AG04449 (cell line): ENCODE measurements around the gene SLC33A1.

Experiments
- CTCF ChIA-PET: fragments of 350-600 bp; formaldehyde crosslinking; extraction: SDS; loops from one replicate; lab custom pipeline; 2021; ENCODE audit warnings: antibody characterized with exemption; lab: Yijun Ruan, JAX
- POLR2A ChIA-PET: fragments of 400-600, 350-600 bp; formaldehyde crosslinking; extraction: SDS; loops from one replicate; lab custom pipeline; 2020; ENCODE audit warnings: antibody characterized with exemption, inconsistent platforms; lab: Yijun Ruan, JAX
- DNase-seq: peaks from one replicate; pipeline ENCODE4 v3.0.0-alpha.2; 2010; ENCODE audit warnings: low read depth, low spot score
- H3K4me3 ChIP-seq: 2 replicates; pipeline ENCODE4 v1.5.1; 2011; ENCODE audit warnings: low read depth, mild to moderate bottlenecking, control low read depth, low read length
- CTCF ChIP-seq: IDR thresholded peaks from one replicate; pipeline ENCODE4 v1.5.1; 2011; ENCODE audit warnings: mild to moderate bottlenecking, moderate library complexity, low read length, control low read depth, inconsistent platforms; ENCODE audit not compliant: insufficient read depth; ENCODE audit errors: missing control alignments

SLC33A1 gene

GRCh38 chr3:155804323-155804722 lies 49.9 kb downstream of the SLC33A1 start:
- ChIA-PET CTCF (interaction anchor here (3.5 kb wide), 1 partner anchor 9 kb away, joined by 39 read pairs; no protein-coding TSS in a partner anchor), POLR2A (no interaction called here)
- DNase-seq = no peak
- TF ChIP-seq CTCF = no peak
- no peak overlapping the region for H3K4me3 ChIP-seq

GRCh38 chr3:155792532-155792931 lies 61.7 kb downstream of the SLC33A1 start:
- TF ChIP-seq CTCF = no peak
- no peak overlapping the region for H3K4me3 ChIP-seq
- ChIA-PET CTCF (interaction anchor here (5.1 kb wide), 1 partner anchor 13 kb away, joined by 39 read pairs; the partner anchor contains the start of gene C3orf33), POLR2A (no interaction called here)
- no peak for DNase-seq

DNA sequence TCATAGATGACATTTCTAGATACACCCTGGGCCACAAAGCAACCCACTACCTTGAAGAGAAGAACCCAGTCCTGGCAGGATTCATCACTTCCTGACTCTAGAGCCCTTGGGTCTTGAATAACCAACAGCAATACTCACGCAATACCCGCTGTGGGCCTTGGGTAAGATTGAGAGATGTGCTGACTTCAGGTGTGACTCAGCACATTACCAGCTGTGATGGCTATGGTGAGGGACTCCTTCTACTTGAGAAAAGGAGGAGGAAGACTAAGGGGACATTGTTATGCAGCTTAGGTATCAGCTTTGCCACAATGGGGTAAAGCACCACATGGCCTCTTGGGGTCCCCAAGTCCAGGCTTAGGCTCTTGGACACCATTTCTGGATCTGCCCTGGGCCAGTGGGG lies 63.0 kb downstream of the SLC33A1 start:
- no peak overlapping the region for H3K4me3 ChIP-seq
- no peak for DNase-seq
- ChIA-PET CTCF (interaction anchor here (2.7 kb wide), 1 partner anchor 15 kb away, joined by 9 read pairs; the partner anchor contains the start of gene C3orf33), POLR2A (no interaction called here)
- no peak for TF ChIP-seq CTCF

GRCh38 chr3:155790272-155790925 lies 63.8 kb downstream of the SLC33A1 start:
- ChIA-PET CTCF (interaction anchor here (2.7 kb wide), 1 partner anchor 16 kb away, joined by 9 read pairs; the partner anchor contains the start of gene C3orf33), POLR2A (no interaction called here)
- H3K4me3 ChIP-seq = no peak overlapping the region
- TF ChIP-seq CTCF = no peak
- DNase-seq = no peak

- ChIA-PET CTCF (interaction anchor here (1.0 kb wide), 1 partner anchor 20 kb away, joined by 7 read pairs; the partner anchor contains the start of gene C3orf33), POLR2A (no interaction called here)
- DNase-seq = no peak
- H3K4me3 ChIP-seq = no peak overlapping the region
- TF ChIP-seq CTCF = no peak
Observed at GRCh38 chr3:155785662-155786295, 68.4 kb downstream of the SLC33A1 start.

DNA sequence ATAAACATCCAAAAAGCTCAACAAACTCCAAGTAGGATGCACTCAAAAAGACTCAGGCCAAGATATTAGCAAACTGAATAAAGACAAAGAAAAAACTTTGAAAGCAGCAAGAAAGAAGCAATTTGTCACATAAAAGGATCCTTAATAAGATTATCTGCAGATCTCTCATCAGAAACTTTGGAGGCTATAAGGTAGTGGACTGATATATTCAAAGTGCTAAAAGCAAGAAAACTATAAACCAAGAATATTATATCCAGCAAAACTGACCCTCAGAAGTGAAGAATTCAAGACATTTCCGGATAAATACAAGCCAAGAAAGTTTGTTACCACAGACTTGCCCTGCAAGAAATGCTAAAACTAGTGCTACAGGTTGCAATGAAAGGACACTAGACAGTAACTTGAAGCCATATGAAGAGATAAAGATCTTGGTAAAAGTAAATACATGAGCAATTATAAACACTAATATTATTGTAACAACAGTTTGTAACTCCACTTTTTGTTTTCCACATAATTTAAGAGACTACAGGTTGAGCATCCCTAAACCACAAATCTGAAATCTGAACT lies 71.8 kb downstream of the SLC33A1 start:
- CTCF ChIA-PET = no interaction called here
- TF ChIP-seq CTCF = no peak
- POLR2A ChIA-PET = no interaction called here
- DNase-seq = no peak
- no peak overlapping the region for H3K4me3 ChIP-seq
